Muscle of back (tissue), 11 donors: ENCODE data around the gene SKOR1. TPM values are rescaled to one million over a fixed set of nuclear protein-coding genes. Genes with fewer than 3 reads are reported as not detected.
A peak's percentile ranks its signal among the peaks of the same experiment; 100 is the strongest.

Experiments
- DNase-seq, 3 donors: peaks; one replicate each; pipeline versions ENCODE4 v3.0.0 to v3.0.0-alpha.2; 2013
- polyA plus RNA-seq, 10 donors: library from polyadenylated mRNA; unstranded; fragments of 120-200 nt; gene quantifications; one replicate each; pipeline ENCODE4 v1.2.1, GENCODE V29; 2013; ENCODE audit not compliant: insufficient read length in 10 of 10

The SKOR1 gene
- polyA plus RNA-seq, 10 donors: 0.21 to 0.65 (median 0.37) TPM

DNA sequence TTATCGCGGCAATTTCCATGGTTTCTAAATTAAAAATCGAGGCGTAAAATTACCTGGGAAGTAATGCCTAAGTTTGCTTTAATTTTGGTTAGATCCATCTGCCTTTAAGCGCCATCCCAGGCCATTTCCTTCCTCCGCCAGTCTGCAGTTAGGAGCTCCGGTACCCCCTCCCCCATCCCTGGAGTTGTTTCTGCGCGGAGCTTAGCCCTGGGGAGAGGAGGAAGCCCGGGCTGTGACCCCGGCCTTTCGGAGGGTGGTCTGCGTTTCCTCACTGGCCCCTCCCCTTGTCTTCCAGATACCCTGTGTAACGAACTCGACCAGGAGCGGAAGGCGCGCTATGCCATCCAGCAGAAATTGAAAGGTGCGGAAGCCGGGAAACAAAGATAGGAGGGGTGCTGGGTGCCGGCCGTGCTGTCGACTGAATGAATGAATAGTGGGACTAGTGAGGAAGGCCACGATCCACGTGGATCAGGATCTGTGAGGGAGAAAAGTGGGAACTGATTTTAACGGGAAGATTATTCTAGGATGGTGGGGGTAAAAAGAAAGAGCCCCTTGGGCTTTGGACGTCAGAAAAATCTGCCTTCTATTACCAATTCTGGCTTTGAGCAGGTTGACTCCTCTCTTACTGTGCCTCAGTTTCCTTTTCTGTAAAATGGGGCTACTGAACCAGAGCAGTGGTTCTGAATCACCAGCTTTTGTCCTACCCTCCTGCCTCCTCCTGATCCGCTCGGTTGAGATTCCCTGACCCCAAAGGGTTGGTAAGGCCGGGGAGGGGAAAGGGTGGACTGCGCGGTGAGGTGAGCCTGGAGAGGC lies 7.8 kb downstream of the SKOR1 start:
- DNase-seq: no peak

GRCh38 chr15:67833710-67834511 lies 8.6 kb downstream of the SKOR1 start:
- peak in 1 of 3 donors; percentile 80 for DNase-seq

DNA sequence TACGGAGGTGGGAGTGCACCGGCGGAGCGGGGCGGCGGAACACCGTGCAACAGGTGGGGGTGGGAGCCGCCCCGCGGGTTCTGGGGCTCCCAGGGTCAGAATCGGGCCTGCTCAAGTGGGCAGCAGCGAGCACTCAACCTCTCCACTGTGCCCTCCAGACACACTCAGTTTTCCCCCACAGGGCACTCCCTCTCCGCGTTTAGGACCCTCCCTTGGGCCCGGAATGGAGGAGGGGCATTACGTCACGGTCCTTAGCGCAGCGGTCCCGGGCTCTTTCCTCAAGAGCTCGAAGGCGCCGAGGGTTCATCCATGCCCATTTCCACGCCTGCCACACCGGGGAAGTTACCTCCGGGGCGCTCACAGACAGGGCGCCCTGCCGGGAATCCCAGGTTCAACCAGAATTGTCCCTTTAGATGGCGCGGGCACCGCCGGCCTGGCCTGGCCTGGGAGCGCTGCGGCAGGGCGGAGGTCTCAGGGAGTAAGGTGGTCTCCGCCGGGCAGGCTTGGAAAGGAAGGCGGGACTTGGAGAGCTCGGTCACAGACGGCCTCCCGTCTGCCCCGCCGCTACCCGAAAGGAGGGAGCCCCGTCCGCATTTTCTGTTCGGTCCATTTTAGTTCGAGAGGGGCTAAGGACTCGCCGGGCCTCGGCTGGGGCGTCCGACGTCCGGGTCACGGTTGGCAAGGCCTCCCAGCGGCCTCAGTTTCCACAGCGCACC lies 9.4 kb downstream of the SKOR1 start:
- no peak for DNase-seq

DNA sequence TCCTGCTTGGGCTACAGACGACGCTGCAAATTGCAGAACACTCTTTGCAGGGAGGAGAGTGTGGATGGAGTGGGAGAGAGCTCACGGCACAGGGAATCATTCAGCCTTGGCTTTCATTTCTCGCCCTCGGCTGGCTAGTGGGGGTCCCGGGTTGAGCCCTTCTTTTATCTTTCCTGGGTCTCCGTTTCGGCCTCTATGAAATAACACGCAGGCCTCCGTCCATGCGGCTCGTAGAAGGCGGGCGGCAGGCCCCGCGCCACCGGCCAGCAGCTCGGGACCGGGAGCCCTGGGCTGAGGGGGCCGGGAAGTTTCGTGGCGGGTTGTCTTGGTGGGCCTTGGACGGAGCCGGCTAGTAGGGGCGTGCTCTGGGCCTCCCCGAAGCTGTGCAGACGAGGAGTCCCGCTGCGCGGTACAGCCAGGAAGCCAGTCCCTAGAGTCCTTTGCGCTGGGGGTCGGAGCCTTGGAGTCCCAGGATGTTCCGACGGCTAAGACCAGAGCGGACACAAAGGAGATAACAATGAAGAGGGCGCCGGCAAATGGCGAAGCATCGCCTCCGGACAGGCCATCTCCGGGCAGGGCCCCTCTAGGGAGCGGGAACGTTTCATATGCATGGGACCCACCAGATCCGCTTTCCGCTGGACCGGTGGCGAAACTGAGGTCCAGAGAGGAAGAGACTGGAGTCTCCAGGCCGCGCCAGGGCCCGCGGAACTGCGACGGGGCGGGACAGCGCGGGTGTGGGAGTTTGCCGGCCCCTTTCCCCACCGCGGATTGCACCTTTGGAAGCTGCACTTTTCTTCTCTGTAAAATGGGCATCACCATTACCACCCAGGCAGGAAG lies 10.2 kb downstream of the SKOR1 start:
- peak in 1 of 3 donors; percentile 73 for DNase-seq

DNA sequence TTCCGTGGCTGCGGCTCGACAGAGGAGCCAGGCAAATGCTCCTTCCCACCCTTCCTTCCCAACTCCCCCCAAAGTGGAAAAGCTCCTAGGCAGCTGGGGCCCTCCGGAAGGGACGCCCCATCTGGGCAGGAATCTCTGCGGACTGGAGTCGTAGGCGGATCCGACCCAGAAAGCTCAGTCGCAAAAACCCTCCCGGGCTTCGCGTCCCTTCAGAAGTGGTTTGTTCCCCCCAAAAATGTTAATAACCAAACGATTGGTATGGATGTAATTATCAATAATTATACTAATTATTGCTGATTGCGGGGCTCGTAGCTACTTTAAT lies 10.8 kb downstream of the SKOR1 start:
- DNase-seq: no peak

DNA sequence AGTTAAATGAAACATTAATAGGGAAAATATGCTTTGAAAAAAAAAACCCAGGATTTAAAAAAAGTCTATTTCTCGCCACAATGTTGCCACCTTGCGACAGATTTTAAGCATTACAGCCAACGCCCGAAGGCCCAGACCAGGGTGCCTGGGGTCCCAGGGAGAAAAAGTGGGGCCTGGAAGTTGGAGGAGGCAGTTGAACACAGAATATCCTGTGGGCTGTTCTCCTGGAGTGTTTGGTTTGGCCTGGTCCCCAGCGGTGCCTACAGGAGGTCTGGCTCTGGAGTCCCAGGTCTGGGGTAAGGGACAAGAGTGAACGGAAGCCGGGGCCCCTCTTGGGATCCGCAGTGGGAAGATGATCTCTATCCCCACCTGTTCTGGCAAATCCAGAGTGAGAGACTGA lies 11.2 kb downstream of the SKOR1 start:
- DNase-seq: peak in 2 of 3 donors; percentile 59 to 77

- DNase-seq: no peak
Measured at GRCh38 chr15:67836955-67837354, 11.6 kb downstream of the SKOR1 start.

DNA sequence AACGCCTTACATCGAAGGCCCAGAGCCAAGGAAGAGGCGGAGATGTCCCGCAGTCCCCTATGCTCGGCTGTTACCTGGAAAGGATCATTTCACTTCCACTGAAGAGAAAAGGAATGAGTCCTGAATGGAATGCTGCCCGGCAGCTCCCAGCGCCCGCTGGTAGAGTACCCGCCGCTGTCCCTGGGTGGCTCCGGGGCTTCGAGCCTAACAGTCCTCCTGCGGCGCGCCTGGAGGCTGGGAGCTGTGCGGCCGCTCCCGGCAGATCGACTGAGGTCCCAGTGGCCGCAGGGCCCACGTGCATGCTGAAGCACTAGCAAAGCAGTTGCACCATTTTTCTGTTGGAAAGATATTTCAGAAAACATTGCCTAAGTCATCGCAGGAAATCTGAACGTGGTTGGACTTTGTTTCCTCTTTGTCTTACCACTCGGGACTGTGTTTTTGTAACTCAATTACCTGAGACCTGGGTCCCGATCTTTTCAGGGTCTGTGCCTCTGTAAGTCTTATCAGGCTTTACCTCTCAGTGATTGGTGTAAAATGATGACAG lies 13.6 kb downstream of the SKOR1 start:
- DNase-seq: peak in 1 of 3 donors; percentile 70

DNA sequence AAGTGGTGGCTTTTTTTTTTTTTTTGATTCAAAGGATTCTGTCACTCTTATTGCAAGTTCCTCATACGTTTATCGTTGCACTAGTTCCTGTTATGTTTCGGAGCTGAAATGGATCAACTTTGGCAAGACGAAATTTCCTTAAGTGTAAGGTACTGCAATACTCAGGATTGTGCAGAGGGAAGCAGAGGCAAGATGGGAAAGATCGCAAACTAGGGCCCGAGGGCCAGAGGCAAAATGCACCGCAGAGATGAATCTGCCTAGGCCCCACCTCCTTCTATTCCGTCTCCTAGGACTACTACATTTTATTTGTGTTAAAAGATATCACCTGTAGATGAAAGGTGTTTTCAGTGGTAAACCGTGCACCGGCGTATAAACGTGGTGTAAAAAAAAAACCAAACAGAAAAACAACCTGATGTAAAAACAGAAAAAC lies 14.2 kb downstream of the SKOR1 start:
- DNase-seq: peak in 1 of 3 donors; percentile 85

DNA sequence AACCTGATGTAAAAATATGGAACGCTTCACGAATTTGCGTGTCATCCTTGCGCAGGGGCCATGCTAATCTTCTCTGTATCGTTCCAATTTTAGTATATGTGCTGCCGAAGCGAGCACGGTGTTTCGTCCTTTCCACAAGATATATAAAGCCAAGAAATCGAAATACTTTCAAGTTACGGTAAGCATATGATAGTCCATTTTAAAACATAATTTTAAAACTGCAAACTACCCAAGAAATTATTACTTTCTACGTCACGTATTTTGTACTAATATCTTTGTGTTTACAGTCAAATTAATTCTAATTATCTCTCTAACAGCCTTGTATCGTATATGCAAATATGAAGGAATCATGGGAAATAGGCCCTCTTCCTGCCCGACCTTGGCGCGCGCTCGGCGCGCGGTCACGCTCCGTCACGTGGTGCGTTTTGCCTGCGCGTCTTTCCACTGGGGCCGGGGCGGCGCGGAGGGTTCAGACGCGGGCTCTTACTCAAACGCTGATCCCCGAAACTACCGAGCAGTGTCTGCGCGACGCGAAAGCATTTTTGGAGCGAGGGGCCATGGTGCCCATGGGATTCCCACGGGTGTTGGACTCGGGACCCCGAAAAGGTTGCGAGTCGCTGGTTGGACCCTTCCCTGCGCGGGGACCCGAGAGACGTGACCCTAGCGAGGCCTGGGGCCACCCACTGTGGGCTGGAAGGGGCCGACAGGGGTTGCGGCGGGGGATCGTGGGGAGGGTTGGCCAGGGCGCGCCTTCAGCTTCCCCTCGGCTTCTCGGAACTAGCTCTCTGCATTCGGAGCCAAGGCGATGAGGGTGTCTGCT lies 14.8 kb downstream of the SKOR1 start, which contains the start of gene RNU6-1:
Gene RNU6-1 (minus strand): TSS at position 117 of the 820 bp plus-strand sequence.
- DNase-seq: peak; percentile 93 to 98 (median 98)

DNA sequence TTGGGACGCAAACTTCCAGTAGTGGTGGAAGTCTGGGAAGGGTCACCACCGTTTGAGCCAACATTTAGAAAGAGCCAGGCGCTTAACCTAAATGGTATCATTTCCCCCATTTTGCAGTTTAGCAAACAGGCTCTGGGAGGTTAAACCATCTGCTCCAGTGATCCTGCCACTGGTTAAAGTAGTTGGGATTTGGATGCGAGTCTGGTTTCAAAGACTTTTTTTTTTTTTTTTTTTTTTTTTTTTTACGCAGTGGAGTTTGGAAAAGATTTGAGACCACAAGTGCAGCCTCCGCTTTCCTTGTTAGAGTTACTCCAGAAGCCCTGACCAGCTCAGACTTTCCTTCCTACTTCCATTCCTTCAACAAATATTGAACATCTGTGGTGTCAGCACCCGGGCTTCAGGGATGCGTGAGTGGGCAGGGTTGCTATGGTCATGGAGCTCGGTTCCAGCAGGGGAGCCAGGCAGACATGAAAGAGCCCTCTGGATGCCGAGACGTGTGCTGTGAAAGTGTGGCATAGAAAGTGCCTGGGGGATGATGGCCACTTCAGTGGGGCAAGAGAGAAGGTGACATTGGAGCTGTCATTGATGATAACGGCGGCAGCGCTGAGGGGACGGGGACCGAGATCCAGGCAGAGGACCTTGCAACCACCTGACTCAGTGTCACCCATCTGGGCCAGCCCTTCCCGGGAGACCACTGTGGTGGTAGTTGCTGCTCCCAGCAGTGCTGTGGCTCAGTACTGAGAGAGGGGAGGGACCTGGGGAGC lies 15.6 kb downstream of the SKOR1 start:
- DNase-seq: peak in 2 of 3 donors; percentile 53 to 92

- no peak for DNase-seq
Measured at GRCh38 chr15:67841513-67841762, 16.1 kb downstream of the SKOR1 start.

DNA sequence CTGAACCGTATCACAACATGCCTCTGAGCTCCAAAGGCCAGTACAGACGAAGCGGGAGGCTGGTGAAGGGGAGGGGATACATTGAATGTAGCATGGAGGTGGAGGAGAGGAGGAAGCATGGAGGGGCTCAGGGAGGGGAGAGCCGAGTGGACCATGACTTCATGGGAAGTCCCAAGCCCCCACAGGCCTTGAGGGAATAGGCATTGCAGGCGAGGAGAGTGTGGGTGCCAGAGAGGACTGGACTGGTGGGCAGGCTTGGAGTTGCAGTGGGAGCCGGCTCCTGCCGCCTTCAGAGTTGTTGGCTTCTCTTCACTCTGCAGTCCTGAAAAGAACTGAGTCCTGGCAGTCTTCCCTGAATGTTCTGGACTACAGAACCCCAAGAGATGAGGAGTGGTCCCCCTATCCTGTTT lies 17.8 kb downstream of the SKOR1 start:
- DNase-seq: no peak

DNA sequence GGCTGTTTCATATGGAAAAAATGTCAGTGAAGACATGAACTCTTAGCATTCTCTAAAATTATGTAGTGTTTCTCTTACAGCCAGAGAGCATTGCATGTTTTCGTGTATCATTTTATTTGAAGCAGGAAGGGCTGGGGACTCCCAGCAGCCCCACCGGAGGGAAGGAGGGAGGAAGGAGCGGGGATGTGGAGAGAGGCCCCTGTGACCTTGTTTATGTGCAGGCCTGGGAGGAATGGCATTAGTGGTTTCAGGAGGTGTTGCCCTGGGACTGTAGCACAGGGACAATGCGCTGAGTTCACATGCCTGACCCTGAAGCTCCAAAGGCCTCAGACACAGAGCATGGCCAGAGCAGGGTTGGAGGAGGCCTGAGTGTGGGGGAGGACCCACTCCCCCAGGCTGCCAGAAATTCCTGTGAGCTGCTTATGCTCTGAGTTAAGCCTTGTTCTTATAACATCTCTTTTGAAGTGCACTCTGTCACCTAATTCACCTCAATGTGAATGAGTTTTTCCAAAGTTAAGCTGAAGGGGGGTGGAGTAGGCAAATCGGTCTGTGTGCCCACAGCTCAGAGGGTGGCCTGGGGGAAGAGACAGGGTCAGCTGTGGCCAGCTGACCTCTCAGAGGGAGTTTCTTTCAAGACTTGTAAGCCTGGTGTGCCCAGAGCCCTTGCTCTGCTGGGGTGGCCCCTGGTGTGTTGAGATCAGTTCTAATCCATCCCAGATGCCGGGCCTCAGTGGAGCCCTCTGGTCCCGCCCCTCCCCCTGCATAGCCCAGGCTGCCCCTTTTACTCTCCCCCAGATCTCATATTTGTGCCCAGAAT lies 18.5 kb downstream of the SKOR1 start:
- peak in 1 of 3 donors; percentile 75 for DNase-seq

GRCh38 chr15:67845974-67846373 lies 20.7 kb downstream of the SKOR1 start:
- no peak for DNase-seq

- no peak for DNase-seq
Measured at GRCh38 chr15:67849538-67849937, 24.2 kb downstream of the SKOR1 start.

- DNase-seq: no peak
Measured at GRCh38 chr15:67850336-67850735, 25.0 kb downstream of the SKOR1 start.

- no peak for DNase-seq
Measured at GRCh38 chr15:67850994-67851571, 25.8 kb downstream of the SKOR1 start.
